Measurements from ENCODE around the gene ADAMTS20.

ADAMTS20 gene, protein sequence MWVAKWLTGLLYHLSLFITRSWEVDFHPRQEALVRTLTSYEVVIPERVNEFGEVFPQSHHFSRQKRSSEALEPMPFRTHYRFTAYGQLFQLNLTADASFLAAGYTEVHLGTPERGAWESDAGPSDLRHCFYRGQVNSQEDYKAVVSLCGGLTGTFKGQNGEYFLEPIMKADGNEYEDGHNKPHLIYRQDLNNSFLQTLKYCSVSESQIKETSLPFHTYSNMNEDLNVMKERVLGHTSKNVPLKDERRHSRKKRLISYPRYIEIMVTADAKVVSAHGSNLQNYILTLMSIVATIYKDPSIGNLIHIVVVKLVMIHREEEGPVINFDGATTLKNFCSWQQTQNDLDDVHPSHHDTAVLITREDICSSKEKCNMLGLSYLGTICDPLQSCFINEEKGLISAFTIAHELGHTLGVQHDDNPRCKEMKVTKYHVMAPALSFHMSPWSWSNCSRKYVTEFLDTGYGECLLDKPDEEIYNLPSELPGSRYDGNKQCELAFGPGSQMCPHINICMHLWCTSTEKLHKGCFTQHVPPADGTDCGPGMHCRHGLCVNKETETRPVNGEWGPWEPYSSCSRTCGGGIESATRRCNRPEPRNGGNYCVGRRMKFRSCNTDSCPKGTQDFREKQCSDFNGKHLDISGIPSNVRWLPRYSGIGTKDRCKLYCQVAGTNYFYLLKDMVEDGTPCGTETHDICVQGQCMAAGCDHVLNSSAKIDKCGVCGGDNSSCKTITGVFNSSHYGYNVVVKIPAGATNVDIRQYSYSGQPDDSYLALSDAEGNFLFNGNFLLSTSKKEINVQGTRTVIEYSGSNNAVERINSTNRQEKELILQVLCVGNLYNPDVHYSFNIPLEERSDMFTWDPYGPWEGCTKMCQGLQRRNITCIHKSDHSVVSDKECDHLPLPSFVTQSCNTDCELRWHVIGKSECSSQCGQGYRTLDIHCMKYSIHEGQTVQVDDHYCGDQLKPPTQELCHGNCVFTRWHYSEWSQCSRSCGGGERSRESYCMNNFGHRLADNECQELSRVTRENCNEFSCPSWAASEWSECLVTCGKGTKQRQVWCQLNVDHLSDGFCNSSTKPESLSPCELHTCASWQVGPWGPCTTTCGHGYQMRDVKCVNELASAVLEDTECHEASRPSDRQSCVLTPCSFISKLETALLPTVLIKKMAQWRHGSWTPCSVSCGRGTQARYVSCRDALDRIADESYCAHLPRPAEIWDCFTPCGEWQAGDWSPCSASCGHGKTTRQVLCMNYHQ (N-terminal part only)

DNA sequence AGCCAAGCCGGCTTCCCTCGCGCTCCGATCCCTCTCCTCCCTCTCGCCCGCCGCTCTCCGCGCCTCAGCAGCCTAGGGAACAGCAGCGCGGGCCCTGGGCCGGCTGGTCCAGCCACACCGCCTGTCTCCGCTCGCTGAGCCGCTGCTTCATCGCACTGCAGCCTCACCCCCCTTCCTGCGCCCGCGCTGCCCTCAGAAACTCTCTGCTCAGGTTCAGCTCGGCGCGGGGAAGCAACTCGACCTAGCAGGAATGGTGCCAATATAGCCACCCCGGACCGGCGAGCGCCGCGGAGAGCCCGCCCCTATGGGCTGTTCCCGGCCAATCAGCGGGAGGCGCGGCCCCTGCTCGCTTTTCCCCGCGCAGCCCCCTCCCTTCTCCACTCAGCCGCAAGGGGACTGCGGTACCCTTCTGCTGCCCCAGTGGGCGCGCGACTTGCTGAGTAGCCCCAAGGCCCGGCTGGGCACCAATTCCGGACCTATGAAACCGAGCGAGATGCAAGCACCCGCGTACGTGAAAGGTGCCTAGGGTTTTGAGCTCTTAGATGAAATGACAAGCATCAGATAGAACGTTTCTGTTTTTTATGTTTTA lies at the start of gene ADAMTS20:
ADAMTS20 (minus strand) TSS at position 233 of the 589 bp plus-strand sequence. CDS start 282 bp downstream, outside the sequence.
- Histone ChIP-seq H3K27ac (ENCODE audit: poor library complexity, severe bottlenecking) (no peak within 1 kb of the TSS), H3K9me3 (ENCODE audit: severe bottlenecking) (no peaks in the 10 kb centered on the region), H3K36me3 (ENCODE audit: low read depth) (no peaks in the 10 kb centered on the region), H3K4me3 (ENCODE audit: severe bottlenecking) (no peak within 1 kb of the TSS), H3K27me3 (ENCODE audit: insufficient read depth, poor library complexity, severe bottlenecking) (peaks cover 56% of the 10 kb centered on the region), H3K4me1 (ENCODE audit: insufficient read depth, poor library complexity, severe bottlenecking) (no peaks in the 10 kb centered on the region)
- DNase-seq (ENCODE audit: low spot score): no peak
- ATAC-seq (ENCODE audit: low read depth): peak; percentile 55; the same call in 2 of the 3 replicates
- TF ChIP-seq, protein P1, sequence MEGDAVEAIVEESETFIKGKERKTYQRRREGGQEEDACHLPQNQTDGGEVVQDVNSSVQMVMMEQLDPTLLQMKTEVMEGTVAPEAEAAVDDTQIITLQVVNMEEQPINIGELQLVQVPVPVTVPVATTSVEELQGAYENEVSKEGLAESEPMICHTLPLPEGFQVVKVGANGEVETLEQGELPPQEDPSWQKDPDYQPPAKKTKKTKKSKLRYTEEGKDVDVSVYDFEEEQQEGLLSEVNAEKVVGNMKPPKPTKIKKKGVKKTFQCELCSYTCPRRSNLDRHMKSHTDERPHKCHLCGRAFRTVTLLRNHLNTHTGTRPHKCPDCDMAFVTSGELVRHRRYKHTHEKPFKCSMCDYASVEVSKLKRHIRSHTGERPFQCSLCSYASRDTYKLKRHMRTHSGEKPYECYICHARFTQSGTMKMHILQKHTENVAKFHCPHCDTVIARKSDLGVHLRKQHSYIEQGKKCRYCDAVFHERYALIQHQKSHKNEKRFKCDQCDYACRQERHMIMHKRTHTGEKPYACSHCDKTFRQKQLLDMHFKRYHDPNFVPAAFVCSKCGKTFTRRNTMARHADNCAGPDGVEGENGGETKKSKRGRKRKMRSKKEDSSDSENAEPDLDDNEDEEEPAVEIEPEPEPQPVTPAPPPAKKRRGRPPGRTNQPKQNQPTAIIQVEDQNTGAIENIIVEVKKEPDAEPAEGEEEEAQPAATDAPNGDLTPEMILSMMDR (IDR thresholded peaks at IDR 0.05; ENCODE audit: poor library complexity, severe bottlenecking): no peak

DNA sequence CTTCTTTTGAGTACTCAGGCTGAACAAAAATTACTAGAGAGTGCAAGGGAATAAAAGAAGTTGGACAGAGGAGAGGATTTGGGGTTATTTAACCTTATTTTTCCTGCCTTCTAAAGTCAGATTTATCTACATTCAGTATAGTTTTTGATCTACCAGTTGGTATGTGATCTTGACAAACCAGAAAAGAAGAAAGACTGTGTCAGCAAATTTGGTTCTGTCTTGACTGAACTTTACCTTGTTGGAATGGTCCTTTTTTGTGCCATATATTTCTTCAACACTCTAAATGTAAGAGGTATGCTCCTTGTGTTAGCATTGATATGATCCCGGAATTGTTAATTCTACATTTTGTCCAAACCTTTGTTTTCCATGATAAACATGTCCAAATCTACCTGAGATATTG lies 47.7 kb upstream of the ADAMTS20 start:
- H3K27me3 ChIP-seq (ENCODE audit: insufficient read depth, poor library complexity, severe bottlenecking): peaks cover 6% of the 10 kb centered on the region
- no peak overlapping the region for H3K4me3 ChIP-seq (ENCODE audit: severe bottlenecking)
- H3K4me1 ChIP-seq (ENCODE audit: insufficient read depth, poor library complexity, severe bottlenecking): no peaks in the 10 kb centered on the region
- no peak for DNase-seq (ENCODE audit: low spot score)
- no peak overlapping the region for H3K27ac ChIP-seq (ENCODE audit: poor library complexity, severe bottlenecking)
- no peaks in the 10 kb centered on the region for H3K36me3 ChIP-seq (ENCODE audit: low read depth)
- TF ChIP-seq, protein P1 (IDR thresholded peaks at IDR 0.05; ENCODE audit: poor library complexity, severe bottlenecking): no peak
- ATAC-seq (ENCODE audit: low read depth): no peak
- H3K9me3 ChIP-seq (ENCODE audit: severe bottlenecking): no peaks in the 10 kb centered on the region

DNA sequence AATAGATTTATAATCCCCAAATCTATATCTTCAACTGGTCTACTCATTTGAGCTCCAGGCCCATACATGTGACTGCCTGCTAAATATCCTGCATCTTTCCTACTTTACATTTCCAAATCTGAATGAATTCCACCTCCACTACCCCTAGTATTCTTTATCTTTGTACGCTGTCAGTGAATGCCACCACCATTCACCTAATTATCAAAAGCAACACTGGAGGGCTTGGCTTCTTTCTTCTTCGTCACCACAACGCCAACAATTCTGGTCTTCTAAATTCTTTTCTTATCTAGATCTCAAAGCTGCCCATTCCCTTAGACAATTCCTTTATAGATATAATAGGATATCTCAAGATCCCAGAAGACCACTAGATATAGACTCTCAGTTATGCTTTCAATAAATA lies 47.1 kb upstream of the ADAMTS20 start:
- no peaks in the 10 kb centered on the region for H3K36me3 ChIP-seq (ENCODE audit: low read depth)
- no peak overlapping the region for H3K4me3 ChIP-seq (ENCODE audit: severe bottlenecking)
- no peak overlapping the region for H3K27ac ChIP-seq (ENCODE audit: poor library complexity, severe bottlenecking)
- DNase-seq (ENCODE audit: low spot score): no peak
- no peaks in the 10 kb centered on the region for H3K4me1 ChIP-seq (ENCODE audit: insufficient read depth, poor library complexity, severe bottlenecking)
- TF ChIP-seq, protein P1 (IDR thresholded peaks at IDR 0.05; ENCODE audit: poor library complexity, severe bottlenecking): no peak
- H3K9me3 ChIP-seq (ENCODE audit: severe bottlenecking): no peaks in the 10 kb centered on the region
- H3K27me3 ChIP-seq (ENCODE audit: insufficient read depth, poor library complexity, severe bottlenecking): peaks cover 6% of the 10 kb centered on the region
- ATAC-seq (ENCODE audit: low read depth): no peak

DNA sequence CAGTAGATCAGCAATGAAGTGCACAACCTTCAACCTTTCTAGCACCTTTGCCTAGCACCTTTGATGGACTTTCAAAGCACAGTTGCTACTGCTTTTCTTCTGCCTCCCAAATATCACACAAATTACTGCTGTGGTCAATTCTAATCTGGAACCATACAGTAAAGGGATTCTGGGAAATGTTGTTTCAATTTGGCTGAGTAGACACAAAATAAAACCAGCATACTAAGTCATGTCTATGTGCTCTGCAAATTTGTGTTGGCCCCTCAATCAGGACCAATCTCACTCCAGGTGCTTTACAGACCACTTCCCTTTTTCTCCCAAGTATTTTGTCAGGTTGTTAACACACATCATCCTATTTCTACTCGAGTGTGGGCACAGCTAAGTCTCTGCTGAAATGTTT lies 38.3 kb upstream of the ADAMTS20 start:
- ATAC-seq (ENCODE audit: low read depth) (no peak), DNase-seq (ENCODE audit: low spot score) (no peak)
- Histone ChIP-seq H3K27me3 (ENCODE audit: insufficient read depth, poor library complexity, severe bottlenecking) (no peaks in the 10 kb centered on the region), H3K36me3 (ENCODE audit: low read depth) (no peaks in the 10 kb centered on the region), H3K4me3 (ENCODE audit: severe bottlenecking) (no peak overlapping the region), H3K27ac (ENCODE audit: poor library complexity, severe bottlenecking) (no peak overlapping the region), H3K9me3 (ENCODE audit: severe bottlenecking) (no peaks in the 10 kb centered on the region), H3K4me1 (ENCODE audit: insufficient read depth, poor library complexity, severe bottlenecking) (no peaks in the 10 kb centered on the region)
- TF ChIP-seq, protein P1 (IDR thresholded peaks at IDR 0.05; ENCODE audit: poor library complexity, severe bottlenecking): no peak
